Measurements from ENCODE around the gene CLCN3. TPM values are rescaled to one million over a fixed set of nuclear protein-coding genes. Genes with fewer than 3 reads are reported as not detected.
"Not testable (repeated sequence)": the region's sequence is repeated elsewhere in the genome, so short reads cannot be mapped to it uniquely, and the experiment has no call there.

The CLCN3 gene
- total RNA-seq, 1 experiment from 2014 or later, result 56.0 TPM

GRCh38 chr4:169727616-169728015 lies 107.2 kb downstream of the CLCN3 start:
- ChIA-PET CTCF (interaction anchor here (0.6 to 1.2 kb wide), 3 partner anchors 12 to 82 kb away, joined by 3 to 4 read pairs (median 3); no protein-coding TSS in a partner anchor), POLR2A (interaction anchor here (0.7 to 1.1 kb wide), 3 partner anchors 9 to 329 kb away, joined by 3 to 4 read pairs (median 3); no protein-coding TSS in a partner anchor)
- no peak for DNase-seq (ENCODE audit: unreplicated experiment)
- H3K36me3 Mint-ChIP-seq (ENCODE audit: insufficient read depth, unreplicated experiment), result peaks cover 6% of the 10 kb centered on the region
- H3K27ac Mint-ChIP-seq (ENCODE audit: low read depth, unreplicated experiment), result no peak overlapping the region
- H3K9me3 Mint-ChIP-seq (ENCODE audit: unreplicated experiment), result no peaks in the 10 kb centered on the region
- intact Hi-C loops (cut with micrococcal nuclease), result no loop called here
- no peaks in the 10 kb centered on the region for H3K27me3 Mint-ChIP-seq (ENCODE audit: insufficient read depth, unreplicated experiment)
- H3K4me1 Mint-ChIP-seq (ENCODE audit: insufficient read depth, unreplicated experiment), result no peaks in the 10 kb centered on the region
- BruUV-seq (replicated peaks), result no TSS peak
- no peak overlapping the region for H3K4me3 Mint-ChIP-seq (ENCODE audit: unreplicated experiment)
- TF ChIP-seq CTCF (IDR thresholded peaks at IDR 0.05; ENCODE audit: unreplicated experiment), result no peak

GRCh38 chr4:169730564-169730963 lies 110.2 kb downstream of the CLCN3 start:
- BruUV-seq (replicated peaks), result no TSS peak
- POLR2A ChIA-PET, result interaction anchor here (2.0 kb wide), 1 partner anchor 27 kb away, joined by 5 read pairs; the partner anchor contains the start of gene HPF1
- H3K9me3 Mint-ChIP-seq (ENCODE audit: unreplicated experiment), result no peaks in the 10 kb centered on the region

DNA sequence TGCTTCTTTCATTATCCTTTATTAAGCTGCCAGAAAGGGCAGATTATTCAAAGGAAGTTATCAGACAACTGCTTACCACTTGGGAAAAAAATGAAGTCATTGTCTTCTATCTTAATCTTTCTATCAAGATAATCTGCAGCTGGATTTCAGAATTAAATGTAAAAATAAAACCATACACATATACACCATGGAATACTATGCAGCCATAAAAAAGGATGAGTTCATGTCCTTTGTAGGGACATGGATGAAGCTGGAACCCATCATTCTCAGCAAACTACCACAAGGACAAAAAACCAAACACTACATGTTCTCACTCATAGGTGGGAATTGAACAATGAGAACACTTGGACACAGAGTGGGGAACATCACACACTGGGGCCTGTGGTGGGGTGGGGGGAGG lies 118.2 kb downstream of the CLCN3 start:
- intact Hi-C loops (cut with micrococcal nuclease); H3K27ac Mint-ChIP-seq (ENCODE audit: low read depth, unreplicated experiment); POLR2A ChIA-PET; H3K4me3 Mint-ChIP-seq (ENCODE audit: unreplicated experiment); BruUV-seq (replicated peaks); H3K4me1 Mint-ChIP-seq (ENCODE audit: insufficient read depth, unreplicated experiment); DNase-seq (ENCODE audit: unreplicated experiment); H3K9me3 Mint-ChIP-seq (ENCODE audit: unreplicated experiment); H3K27me3 Mint-ChIP-seq (ENCODE audit: insufficient read depth, unreplicated experiment): not testable (repeated sequence)
- peaks cover 57% of the 10 kb centered on the region for H3K36me3 Mint-ChIP-seq (ENCODE audit: insufficient read depth, unreplicated experiment)
- CTCF ChIA-PET, result interaction anchor here (0.6 kb wide), 1 partner anchor 138 kb away, joined by 3 read pairs; no protein-coding TSS in a partner anchor

More at GRCh38 chr4:169730564-169730963, 110.2 kb downstream of the CLCN3 start:
- DNase-seq (ENCODE audit: unreplicated experiment), result no peak
- no peak overlapping the region for H3K4me3 Mint-ChIP-seq (ENCODE audit: unreplicated experiment)
- intact Hi-C loops (cut with micrococcal nuclease), result no loop called here
- peaks cover 22% of the 10 kb centered on the region for H3K36me3 Mint-ChIP-seq (ENCODE audit: insufficient read depth, unreplicated experiment)
- TF ChIP-seq CTCF (IDR thresholded peaks at IDR 0.05; ENCODE audit: unreplicated experiment), result no peak
- CTCF ChIA-PET, result interaction anchor here (1.1 kb wide), 1 partner anchor 10 kb away, joined by 3 read pairs; no protein-coding TSS in a partner anchor
- H3K4me1 Mint-ChIP-seq (ENCODE audit: insufficient read depth, unreplicated experiment), result no peaks in the 10 kb centered on the region
- no peak overlapping the region for H3K27ac Mint-ChIP-seq (ENCODE audit: low read depth, unreplicated experiment)
- H3K27me3 Mint-ChIP-seq (ENCODE audit: insufficient read depth, unreplicated experiment), result no peaks in the 10 kb centered on the region

- Mint-ChIP-seq H3K4me3 (ENCODE audit: unreplicated experiment) (no peak overlapping the region), H3K4me1 (ENCODE audit: insufficient read depth, unreplicated experiment) (no peaks in the 10 kb centered on the region), H3K9me3 (ENCODE audit: unreplicated experiment) (no peaks in the 10 kb centered on the region), H3K27ac (ENCODE audit: low read depth, unreplicated experiment) (no peak overlapping the region), H3K36me3 (ENCODE audit: insufficient read depth, unreplicated experiment) (peaks cover 46% of the 10 kb centered on the region), H3K27me3 (ENCODE audit: insufficient read depth, unreplicated experiment) (no peaks in the 10 kb centered on the region)
- DNase-seq (ENCODE audit: unreplicated experiment), result peak; percentile 33
- ChIA-PET CTCF (interaction anchor here (0.8 to 0.9 kb wide), 2 partner anchors 12 to 19 kb away, joined by 5 read pairs; no protein-coding TSS in a partner anchor), POLR2A (interaction anchor here (1.4 kb wide), 1 partner anchor 16 kb away, joined by 4 read pairs; the partner anchor contains the start of gene HPF1)
- no peak for TF ChIP-seq CTCF (IDR thresholded peaks at IDR 0.05; ENCODE audit: unreplicated experiment)
- intact Hi-C loops (cut with micrococcal nuclease), result no loop called here
- BruUV-seq (replicated peaks), result no TSS peak
These were observed 121.2 kb downstream of the CLCN3 start for GRCh38 chr4:169741569-169741968.

Data from MCF 10A (cell line).